ENCODE results near the gene INPP5A.

GRCh38 chr10:132609211-132609610, 71.6 kb downstream of the INPP5A start:
- TF ChIP-seq POLR2A (IDR thresholded peaks at IDR 0.05; ENCODE audit: insufficient read depth in 1 of 2, low read depth in 2 of 2, low read length in 2 of 2) (no peak), ZBTB42 (CRISPR knock-in tag; IDR thresholded peaks at IDR 0.05) (no peak), ATF3 (CRISPR knock-in tag; IDR thresholded peaks at IDR 0.05) (no peak), ZNF687 (CRISPR knock-in tag; IDR thresholded peaks at IDR 0.05) (no peak), ZNF629 (CRISPR knock-in tag; conservative IDR thresholded peaks at IDR 0.05) (no peak), POLR2AphosphoS5 (IDR thresholded peaks at IDR 0.05; ENCODE audit: low read depth, low read length) (no peak), NR2F1 (CRISPR knock-in tag; IDR thresholded peaks at IDR 0.05) (no peak), FOXJ3 (CRISPR knock-in tag; IDR thresholded peaks at IDR 0.05; ENCODE audit: borderline replicate concordance) (no peak)
- TF ChIP-seq, protein P1, sequence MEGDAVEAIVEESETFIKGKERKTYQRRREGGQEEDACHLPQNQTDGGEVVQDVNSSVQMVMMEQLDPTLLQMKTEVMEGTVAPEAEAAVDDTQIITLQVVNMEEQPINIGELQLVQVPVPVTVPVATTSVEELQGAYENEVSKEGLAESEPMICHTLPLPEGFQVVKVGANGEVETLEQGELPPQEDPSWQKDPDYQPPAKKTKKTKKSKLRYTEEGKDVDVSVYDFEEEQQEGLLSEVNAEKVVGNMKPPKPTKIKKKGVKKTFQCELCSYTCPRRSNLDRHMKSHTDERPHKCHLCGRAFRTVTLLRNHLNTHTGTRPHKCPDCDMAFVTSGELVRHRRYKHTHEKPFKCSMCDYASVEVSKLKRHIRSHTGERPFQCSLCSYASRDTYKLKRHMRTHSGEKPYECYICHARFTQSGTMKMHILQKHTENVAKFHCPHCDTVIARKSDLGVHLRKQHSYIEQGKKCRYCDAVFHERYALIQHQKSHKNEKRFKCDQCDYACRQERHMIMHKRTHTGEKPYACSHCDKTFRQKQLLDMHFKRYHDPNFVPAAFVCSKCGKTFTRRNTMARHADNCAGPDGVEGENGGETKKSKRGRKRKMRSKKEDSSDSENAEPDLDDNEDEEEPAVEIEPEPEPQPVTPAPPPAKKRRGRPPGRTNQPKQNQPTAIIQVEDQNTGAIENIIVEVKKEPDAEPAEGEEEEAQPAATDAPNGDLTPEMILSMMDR (CRISPR knock-in tag; IDR thresholded peaks at IDR 0.05) = no peak
- TF ChIP-seq, protein P2, sequence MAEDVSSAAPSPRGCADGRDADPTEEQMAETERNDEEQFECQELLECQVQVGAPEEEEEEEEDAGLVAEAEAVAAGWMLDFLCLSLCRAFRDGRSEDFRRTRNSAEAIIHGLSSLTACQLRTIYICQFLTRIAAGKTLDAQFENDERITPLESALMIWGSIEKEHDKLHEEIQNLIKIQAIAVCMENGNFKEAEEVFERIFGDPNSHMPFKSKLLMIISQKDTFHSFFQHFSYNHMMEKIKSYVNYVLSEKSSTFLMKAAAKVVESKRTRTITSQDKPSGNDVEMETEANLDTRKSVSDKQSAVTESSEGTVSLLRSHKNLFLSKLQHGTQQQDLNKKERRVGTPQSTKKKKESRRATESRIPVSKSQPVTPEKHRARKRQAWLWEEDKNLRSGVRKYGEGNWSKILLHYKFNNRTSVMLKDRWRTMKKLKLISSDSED (CRISPR knock-in tag; IDR thresholded peaks at IDR 0.05) = no peak

Measured in HepG2 (cell line).